Epithelial cell of esophagus (primary cell): Measurements from ENCODE around the gene WFDC11.

Experiments used
- DNase-seq: peaks from one replicate; pipeline ENCODE4 v3.0.0; 2010; ENCODE audit warnings: low read depth
- H3K4me3 ChIP-seq: 2 replicates; pipeline ENCODE4 v1.5.1; 2011; ENCODE audit warnings: mild to moderate bottlenecking, low read length, control low read depth
- CTCF ChIP-seq: IDR thresholded peaks from 2 replicates; pipeline ENCODE4 v1.5.1; 2011; ENCODE audit warnings: low read depth, mild to moderate bottlenecking, low read length, control low read depth, inconsistent platforms; ENCODE audit not compliant: insufficient read depth; ENCODE audit errors: missing control alignments

Gene WFDC11

GRCh38 chr20:45639687-45640086 is 30.4 kb downstream of the WFDC11 start:
- no peak overlapping the region for H3K4me3 ChIP-seq
- no peak for TF ChIP-seq CTCF
- no peak for DNase-seq

GRCh38 chr20:45636513-45636912 is 33.5 kb downstream of the WFDC11 start:
- no peak for TF ChIP-seq CTCF
- DNase-seq = no peak
- H3K4me3 ChIP-seq = no peak overlapping the region

- TF ChIP-seq CTCF = no peak
- no peak for DNase-seq
- H3K4me3 ChIP-seq = no peak within 1 kb of the TSS
Observed at GRCh38 chr20:45631184-45631583, 38.9 kb downstream of the WFDC11 start, which contains the start of gene WFDC9. Gene WFDC9 (minus strand): TSS chr20:45631284. CDS start chr20:45610181, 21,103 bp downstream.

GRCh38 chr20:45630371-45630770 is 39.7 kb downstream of the WFDC11 start:
- no peak for TF ChIP-seq CTCF
- H3K4me3 ChIP-seq = no peak overlapping the region
- peak; percentile 9 for DNase-seq

- TF ChIP-seq CTCF = peak; percentile 90
- peak; percentile 72 for DNase-seq
- no peak within 1 kb of the TSS for H3K4me3 ChIP-seq
Observed at GRCh38 chr20:45629496-45630100, 40.4 kb downstream of the WFDC11 start, which contains the start of gene WFDC10A. Gene WFDC10A (plus strand): TSS chr20:45629739. CDS start chr20:45629814, 75 bp downstream.

- TF ChIP-seq CTCF = no peak
- H3K4me3 ChIP-seq = no peak overlapping the region
- DNase-seq = no peak
Observed at GRCh38 chr20:45626540-45626939, 43.5 kb downstream of the WFDC11 start.

- TF ChIP-seq CTCF = no peak
- no peak overlapping the region for H3K4me3 ChIP-seq
- no peak for DNase-seq
Observed at GRCh38 chr20:45621593-45621992, 48.4 kb downstream of the WFDC11 start.
